T-helper 2 cell treated with Interferon-gamma antibody and Interleukin-4, amounts not matched to agents 100 ng/mL and 5 ng/mL, for 36 hours (primary cell): ENCODE results near the gene NOX1. TPM values are rescaled to one million over a fixed set of nuclear protein-coding genes. Genes with fewer than 3 reads are reported as not detected.
"Not testable (repeated sequence)": the region's sequence is repeated elsewhere in the genome, so short reads cannot be mapped to it uniquely, and the experiment has no call there.

Experiments
- intact Hi-C: fragments of 100-400 bp; cut with micrococcal nuclease; formaldehyde crosslinking; loops from one replicate; pipeline ENCODE4 v1.15.1; 2023
- total RNA-seq: library from RNA; stranded (reverse); gene quantifications from 2 replicates; pipeline ENCODE4 v1.2.3, GENCODE V29; 2022

The NOX1 gene
- total RNA-seq, 1 donor from 2014 or later: not detected

DNA sequence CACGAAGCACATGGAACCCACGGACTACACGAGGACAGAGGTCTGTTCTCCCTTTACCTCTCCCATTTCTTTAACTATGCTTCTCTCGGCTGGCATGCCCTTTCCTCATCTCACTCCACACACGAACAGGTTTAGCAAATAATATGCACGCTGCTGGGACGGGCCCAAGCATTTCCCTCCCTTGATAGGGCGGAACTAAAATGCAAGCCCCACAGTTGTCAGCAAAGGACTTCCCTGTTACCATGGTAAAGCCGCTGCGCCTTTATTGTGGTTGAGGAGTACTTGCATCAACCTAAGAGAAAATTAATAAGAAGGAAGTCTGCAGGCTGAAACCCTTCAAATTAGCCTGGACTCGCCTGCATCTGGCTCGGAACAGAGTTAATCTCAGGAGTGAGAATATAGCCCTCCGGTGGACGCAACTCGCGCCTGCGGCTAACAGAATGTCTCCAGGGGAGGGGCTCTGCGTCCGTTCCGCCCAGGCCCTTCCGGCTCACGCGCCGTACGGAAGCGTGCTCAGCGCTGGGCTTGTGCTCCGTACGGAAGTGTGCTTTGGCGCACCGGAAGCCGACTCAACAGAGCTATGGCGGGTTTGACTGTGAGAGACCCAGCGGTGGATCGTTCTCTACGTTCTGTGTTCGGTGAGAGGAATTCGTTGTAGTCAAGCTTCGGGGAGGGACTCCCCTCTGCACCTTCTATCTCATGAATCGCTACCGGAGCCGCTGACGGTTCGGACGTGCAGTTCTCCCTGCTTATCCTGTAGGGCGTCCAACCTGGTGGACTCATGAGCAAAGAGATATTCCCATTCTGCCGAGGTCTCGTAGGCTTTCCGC, 54.1 kb downstream of the NOX1 start, which contains the start of gene CSTF2:
TSS of gene CSTF2 (plus strand) at position 555 of the 830 bp plus-strand sequence. CDS start at position 581, 26 bp downstream.
- intact Hi-C loops: loop anchor here (1.0 to 5.0 kb wide), 5 partner anchors 9 to 572 kb away; partner anchors contain the start of genes CENPI, RPL36A, TIMM8A and TRMT2B

DNA sequence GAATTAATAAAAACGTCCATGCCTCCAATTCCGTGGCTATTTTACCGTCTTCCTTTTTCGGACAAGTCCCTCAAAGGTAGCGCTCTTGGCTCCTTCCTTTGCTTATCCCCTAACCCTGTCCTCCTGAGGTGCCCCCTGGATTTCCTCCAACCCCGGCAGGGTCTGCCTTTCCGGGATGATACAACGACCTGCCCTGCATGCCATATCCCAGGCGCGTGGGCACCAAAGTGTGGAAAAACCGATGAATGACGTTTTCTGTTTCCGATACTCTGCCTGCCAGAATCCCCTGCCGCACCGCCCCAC, 54.7 kb downstream of the NOX1 start:
- intact Hi-C loops: no loop called here

DNA sequence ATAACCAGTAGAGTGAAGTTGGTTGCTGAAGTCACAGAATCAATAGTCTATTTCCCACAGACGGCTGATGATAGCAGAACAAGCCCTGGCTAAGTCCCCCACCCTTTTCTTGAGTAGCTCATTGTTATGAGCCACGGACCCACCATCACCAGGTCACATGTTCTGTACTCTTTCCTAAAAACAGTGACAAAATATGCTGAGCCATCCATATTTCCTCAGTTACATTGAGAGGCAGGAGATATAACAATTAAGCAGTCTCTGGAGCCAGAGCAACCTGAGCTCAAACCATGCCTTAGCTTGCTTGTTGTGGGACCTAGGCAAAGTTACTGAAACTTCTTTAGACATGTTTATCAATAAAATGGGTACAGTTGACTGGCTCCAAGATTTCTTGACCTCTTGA, 56.8 kb downstream of the NOX1 start:
- intact Hi-C loops: no loop called here

DNA sequence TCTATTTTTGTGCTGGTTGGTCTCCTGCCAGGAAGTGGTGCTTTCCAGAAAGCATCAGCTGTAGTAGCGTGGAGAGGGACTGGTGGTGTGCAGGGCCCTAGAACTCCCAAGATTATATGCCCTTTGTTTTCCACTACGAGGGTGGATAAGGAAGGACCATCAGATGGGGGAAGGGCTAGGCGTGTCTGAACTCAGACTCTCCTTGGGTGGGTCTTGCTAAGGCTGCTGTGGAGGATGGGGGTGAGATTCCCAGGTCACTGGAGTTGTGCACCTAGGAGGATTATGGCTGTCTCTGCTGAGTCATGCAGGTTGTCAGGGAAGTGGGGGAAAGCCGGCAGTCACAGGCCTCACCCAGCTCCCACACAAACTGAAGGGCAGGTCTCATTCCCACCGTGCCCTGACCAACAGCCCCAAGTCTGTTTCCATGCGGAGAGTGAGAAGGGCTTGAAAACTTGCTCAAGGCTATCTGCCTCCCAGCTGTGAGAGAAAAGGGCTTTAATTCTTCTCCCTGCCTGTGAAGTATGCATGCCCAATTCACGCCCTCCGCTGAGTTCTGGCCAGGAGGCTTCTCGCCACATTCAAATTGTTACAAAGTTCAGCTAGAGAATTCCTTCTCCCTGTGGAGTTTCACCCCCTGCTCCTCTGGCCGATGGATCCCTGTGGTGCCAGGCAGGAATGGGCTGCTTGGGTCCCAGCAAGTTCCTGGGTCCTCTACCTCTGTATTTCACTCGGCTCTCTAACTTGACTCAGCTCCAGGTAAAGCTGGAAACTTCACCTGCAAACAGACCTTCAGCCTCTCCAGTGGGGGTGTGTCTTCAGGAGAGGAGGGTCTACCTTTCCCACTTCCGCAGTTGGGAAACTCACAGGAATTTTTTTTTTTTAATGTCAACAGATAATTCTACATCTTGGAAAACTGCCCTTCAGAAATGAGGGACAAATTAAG, 61.7 kb downstream of the NOX1 start:
- intact Hi-C loops: no loop called here

DNA sequence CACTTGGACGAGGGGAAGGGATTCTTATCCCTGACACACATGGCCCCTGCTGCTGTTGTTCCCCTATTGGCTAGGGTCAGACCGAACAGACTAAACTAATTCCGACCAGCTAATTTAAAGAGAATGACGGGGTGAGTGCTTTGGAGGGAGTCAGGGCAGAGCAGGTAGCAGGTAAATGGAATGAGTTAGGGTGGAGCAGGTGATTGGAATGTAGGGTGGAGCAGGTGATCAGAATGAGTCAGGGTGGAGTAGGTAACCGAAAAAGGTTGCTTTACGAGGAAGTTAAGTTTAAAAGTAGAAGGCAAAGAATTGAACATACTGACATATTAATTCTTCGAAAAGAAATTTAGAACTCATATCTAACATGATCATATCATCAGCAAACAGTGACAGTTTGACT, 65.9 kb downstream of the NOX1 start:
- intact Hi-C loops: not testable (repeated sequence)

DNA sequence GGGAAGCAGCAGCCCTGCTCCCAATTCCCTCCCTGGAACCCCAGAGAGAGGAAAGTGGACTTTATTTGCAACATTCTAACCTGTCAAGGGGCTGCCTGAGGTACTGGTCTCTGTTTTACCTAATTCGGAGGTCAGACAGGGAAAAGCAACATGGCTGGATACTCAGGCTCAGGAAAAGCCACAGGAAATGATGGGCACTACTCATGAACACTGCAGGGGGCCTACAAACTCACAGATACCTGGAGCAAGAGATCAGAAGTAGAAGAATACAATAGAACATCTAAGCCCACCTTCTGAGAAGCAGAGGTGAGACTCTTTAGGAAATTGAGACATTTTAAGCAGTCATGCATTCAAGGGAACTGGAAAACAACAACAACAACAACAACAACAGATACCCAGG, 69.4 kb downstream of the NOX1 start:
- intact Hi-C loops: no loop called here

DNA sequence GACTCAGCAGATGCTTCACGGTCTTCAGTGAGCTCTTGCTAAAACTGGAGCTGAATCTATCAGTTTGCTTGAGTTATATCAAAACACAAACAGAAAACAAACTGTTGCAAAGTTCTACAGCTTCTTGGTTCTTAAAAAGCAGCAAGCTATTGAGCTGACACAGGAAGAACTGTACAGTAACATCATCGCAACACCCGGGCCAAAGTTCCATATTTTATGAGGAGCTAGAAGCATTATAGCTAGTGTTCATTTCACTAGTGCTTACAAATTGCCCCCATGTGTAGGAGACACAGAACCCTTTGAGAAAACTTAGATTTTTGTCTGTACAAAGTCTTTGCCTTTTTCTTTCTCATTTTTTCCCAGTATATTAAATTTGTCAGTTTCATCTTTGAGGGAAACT, 71.3 kb downstream of the NOX1 start:
- intact Hi-C loops: no loop called here

DNA sequence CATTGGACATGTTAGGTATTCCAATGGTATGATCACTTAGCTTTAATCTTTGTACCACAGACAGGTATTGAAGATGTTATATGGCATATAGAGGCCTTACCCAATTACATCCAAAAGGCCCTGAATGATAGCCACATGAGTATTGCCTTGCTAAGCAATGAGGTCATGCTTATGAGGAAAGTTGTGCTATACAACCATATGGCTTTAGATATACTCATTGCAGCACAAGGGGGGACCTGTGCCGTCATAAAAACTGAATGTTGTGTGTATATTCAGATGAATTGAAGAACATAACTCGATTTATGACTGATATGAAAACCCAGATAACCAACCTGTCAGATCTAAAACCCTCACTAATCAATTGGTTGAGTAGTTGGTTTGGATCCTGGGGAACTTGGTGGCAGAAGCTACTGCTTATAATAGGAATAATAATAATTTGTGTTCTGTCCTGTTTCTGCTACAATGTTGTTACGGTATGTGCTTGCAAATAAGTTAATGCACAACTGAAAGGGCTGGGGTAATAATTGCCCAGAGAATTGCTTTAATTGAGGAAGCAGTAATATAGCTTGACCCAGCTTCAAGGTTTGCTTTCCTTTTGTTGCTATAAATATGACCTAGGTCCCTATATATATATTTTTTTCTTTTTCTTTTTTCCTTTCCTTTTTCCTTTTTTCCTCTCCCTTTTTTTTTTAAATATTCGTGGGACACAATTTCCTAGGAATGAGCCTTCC, 75.5 kb downstream of the NOX1 start:
- intact Hi-C loops: no loop called here

DNA sequence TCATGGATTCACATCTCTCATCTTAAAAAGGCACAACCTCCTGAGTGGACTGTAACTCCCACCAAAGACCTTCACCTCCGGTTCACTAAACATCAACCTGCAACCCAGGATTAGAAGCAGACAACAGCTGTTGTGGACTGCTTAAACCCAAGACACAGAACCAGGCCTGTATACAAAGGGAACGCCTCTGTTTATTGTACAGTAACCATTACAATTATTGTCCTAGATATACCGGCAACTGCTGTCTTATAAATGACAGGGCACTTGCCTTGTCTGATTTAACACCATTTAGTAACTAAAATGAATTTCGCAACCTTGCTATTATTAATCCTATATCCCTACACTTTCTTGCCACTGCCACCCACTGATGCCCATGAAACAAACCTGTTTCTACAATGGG, 76.8 kb downstream of the NOX1 start:
- intact Hi-C loops: no loop called here

DNA sequence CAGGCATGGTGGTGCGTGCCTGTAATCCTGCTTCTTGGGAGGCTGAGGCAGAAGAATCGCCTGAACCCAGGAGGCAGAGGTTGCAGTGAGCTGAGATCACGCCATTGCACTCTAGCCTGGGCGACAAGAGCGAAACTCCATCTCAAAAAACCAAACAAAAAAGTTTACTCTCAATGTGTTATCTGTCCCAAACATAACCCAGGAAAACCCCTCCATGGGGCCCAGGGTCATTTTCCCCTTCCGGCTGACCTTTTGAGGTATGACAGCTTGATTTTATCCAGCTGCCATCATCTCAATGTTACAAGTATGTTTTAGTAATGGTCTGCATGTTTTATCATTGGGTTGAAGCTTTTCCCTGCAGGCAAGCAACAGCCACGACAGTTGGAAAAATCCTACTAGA, 77.8 kb downstream of the NOX1 start:
- intact Hi-C loops: not testable (repeated sequence)

Other genes with a start within 250 kb of the NOX1 start
- not detected in 2 replicates for gene TSPAN6, start 237.6 kb downstream of the NOX1 start, total RNA-seq
- gene SRPX2, start 230.2 kb downstream of the NOX1 start, total RNA-seq: not detected in 2 replicates
- not detected in 2 replicates for gene SYTL4, start 142.2 kb downstream of the NOX1 start, total RNA-seq
- gene CSTF2, start 54.0 kb downstream of the NOX1 start, total RNA-seq: 41.2 and 42.8 TPM in 2 replicates
- 0.09 TPM in 1 of 2 replicates, not detected in the other for gene XKRX, start 54.6 kb upstream of the NOX1 start, total RNA-seq
- gene ARL13A, start 95.3 kb upstream of the NOX1 start, total RNA-seq: not detected in 2 replicates
- 23.6 and 23.8 TPM in 2 replicates for gene TRMT2B, start 177.8 kb upstream of the NOX1 start, total RNA-seq
- not detected in 2 replicates for gene TMEM35A, start 204.5 kb upstream of the NOX1 start, total RNA-seq
- gene CENPI, start 223.8 kb upstream of the NOX1 start, total RNA-seq: 24.3 and 26.2 TPM in 2 replicates